ENCODE results near the gene SOCS1.

- TF ChIP-seq JUND (IDR thresholded peaks at IDR 0.05) (no peak), CTCF (IDR thresholded peaks at IDR 0.05; ENCODE audit: low read depth, low read length, missing input control) (no peak), SP1 (IDR thresholded peaks at IDR 0.05) (no peak), MAX (IDR thresholded peaks at IDR 0.05) (no peak), TAF1 (conservative IDR thresholded peaks at IDR 0.05) (no peak), ZBTB33 (IDR thresholded peaks at IDR 0.05) (no peak)
Observed at GRCh38 chr16:11268921-11269375, 12.9 kb upstream of the SOCS1 start, which contains the start of gene TNP2.

Measured in liver (tissue), 3 donors.